ENCODE results near the gene DOCK6.

GRCh38 chr19:11281356-11282049, 19.2 kb upstream of the DOCK6 start:
- TF ChIP-seq ISL1 (CRISPR knock-in tag; IDR thresholded peaks at IDR 0.05) = no peak
- no peak for TF ChIP-seq ZNF8 (CRISPR knock-in tag; IDR thresholded peaks at IDR 0.05)
- TF ChIP-seq OSR1 (CRISPR knock-in tag; IDR thresholded peaks at IDR 0.05) = no peak
- no peak for TF ChIP-seq ZFP30 (CRISPR knock-in tag; IDR thresholded peaks at IDR 0.05)
- TF ChIP-seq PATZ1 (CRISPR knock-in tag; IDR thresholded peaks at IDR 0.05; ENCODE audit: borderline replicate concordance) = no peak
- no peak for TF ChIP-seq ZFP3 (CRISPR knock-in tag; IDR thresholded peaks at IDR 0.05)
- TF ChIP-seq BACH2 (CRISPR knock-in tag; IDR thresholded peaks at IDR 0.05; ENCODE audit: borderline replicate concordance) = no peak
- no peak for TF ChIP-seq CSDC2 (CRISPR knock-in tag; IDR thresholded peaks at IDR 0.05)
- no peak for TF ChIP-seq ARNTL (CRISPR knock-in tag; IDR thresholded peaks at IDR 0.05; ENCODE audit: borderline replicate concordance, low read depth)
- TF ChIP-seq ZNF70 (CRISPR knock-in tag; IDR thresholded peaks at IDR 0.05) = no peak
- no peak for TF ChIP-seq SNAI2 (CRISPR knock-in tag; IDR thresholded peaks at IDR 0.05)
- no peak for TF ChIP-seq RARB (CRISPR knock-in tag; IDR thresholded peaks at IDR 0.05)
- TF ChIP-seq CREB5 (CRISPR knock-in tag; IDR thresholded peaks at IDR 0.05; ENCODE audit: low read depth) = no peak

All from SK-N-SH treated with all-trans-retinoic acid at 6 μM for 48 hours (cell line).